GM18519 (cell line): Measurements from ENCODE around the gene KLHL36.
"Not testable (repeated sequence)": the region's sequence is repeated elsewhere in the genome, so short reads cannot be mapped to it uniquely, and the experiment has no call there.

Experiments used
- ATAC-seq: cut with Tn5 transposase; IDR thresholded peaks from one replicate; pipeline ENCODE4 v1.9.1; 2021; ENCODE audit warnings: mild to moderate bottlenecking, moderate library complexity; ENCODE audit not compliant: unreplicated experiment, low FRiP score

Gene KLHL36

DNA sequence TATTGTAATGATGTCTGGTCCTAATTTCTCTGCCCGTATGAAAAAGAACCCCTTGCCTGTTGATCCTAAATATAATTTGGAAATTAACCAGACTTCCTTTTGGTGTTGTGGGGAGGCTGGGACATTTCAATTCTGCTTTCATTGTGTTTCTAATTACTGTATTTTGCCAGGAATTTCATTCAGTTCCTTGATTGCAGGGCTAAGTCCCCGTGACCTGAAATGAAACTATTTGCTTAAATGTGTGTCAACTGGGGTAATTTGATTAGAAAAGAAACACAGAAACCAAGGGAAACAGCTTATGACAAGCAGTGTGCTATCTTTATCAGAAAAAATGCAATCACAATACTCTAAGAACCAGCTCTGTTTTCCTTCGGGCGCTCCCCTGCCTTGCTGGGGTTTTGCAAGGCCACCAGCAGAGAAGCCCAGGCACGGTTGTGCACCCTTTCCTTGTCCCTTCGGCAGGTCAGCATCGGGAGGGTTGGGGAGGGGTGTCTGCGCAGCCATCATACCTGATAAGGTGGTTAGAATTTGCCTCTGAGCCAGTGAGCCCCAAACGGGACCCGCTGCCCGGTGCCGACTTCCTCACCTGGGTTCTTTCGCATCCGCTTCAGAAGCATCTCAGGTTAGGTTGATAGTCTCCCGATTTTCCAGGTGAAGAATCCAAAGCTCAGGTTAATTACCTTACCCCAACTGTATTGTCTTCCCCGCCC is 19.4 kb downstream of the KLHL36 start:
- no peak for ATAC-seq

DNA sequence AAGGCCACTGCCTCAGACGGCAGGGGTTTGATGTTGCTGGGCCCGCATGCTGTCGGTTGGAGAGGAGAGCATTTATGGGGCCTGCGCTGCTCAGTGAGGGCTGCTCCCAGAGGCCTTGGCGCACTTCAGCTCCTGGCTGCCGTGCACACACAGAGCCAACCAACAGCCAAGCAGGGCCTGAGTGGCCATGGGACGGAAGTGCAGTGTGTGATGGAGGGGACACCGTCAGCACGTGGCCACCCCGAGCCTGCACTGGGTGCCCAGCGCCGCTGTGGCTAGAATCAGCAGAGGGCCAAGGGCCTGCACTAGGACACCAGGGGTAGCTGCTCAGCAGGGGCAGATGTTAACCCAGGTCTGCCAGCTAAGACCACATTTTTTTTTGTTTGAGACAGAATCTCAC is 21.8 kb downstream of the KLHL36 start:
- ATAC-seq, result no peak

DNA sequence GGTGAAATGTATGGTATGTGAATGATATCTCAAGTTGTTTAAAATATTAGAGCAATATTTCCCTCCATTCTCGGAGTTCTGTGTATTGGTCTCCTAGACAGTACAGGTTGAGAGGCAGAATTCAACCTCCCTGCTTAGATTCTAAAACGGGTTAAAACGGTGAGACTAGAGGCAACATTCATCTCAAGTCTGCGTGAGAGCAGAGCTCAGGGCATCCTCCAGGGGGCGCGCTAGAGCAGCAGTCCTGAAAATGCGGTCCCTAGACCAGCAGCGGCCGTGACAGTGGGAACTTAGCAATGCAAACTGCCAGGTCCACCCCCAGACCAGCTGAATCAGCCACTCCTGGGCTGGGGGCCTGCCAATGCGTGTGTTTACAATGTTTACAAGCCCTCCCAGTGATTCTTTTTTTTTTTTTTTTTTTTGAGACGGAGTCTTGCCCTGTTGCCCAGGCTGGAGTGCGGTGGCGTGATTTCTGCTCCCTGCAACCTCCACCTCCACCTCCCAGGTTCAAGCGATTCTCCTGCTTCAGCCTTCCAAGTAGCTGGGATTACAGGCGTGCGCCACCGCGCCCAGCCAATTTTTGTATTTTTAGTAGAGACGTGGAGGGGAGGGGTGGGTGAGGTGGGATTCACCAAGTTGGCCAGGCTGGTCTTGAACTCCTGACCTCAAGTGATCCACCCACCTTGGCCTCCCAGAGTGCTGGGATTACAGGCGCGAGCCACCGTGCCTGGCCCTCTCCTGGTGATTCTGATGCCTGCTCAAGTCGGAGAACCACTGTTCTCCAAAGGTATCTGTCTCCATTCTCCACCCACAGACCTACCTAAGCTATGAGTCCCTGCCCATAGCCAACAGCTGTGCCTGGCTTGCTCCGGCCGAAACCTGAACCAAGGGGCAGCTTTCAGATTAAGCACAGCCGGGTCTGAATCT is 24.2 kb downstream of the KLHL36 start:
- ATAC-seq, result no peak

DNA sequence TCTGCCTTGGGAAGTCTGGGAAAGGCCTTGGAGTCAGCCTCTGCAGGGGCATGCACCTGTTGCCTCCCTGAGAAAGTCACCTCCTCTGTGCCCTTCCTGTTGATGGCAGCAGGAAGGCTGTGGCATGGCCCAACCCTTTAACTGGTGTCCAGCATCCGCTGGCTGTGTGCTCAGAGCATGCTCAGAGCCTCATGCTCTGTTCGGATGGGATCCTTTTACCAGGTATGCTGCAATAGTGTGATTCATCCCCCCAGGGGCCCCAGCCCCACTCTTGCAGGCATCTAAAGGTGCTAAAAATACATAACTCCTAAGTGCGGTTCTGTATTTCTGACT is 24.9 kb downstream of the KLHL36 start:
- ATAC-seq, result no peak

DNA sequence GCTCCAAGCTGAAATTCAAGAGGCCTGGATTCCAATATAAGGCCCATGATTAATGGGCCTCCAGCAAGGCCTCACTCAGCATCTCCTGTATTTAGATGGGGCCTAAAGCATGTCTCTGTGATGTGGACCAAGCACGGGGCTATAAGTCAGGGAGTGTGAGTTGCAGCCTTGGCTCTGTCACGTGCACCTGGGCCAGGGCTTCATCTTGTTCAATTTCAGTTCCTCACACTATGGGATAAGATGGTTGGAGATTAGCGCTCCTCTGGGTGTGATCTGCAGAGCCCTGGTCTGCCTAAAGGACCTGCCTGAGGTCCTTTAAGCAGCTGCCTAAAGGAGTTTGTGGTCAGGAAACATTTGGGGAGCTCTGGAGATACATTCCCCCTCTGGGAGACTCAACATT is 25.2 kb downstream of the KLHL36 start:
- no peak for ATAC-seq

- ATAC-seq, result no peak
Measured at GRCh38 chr16:84675423-84675822, 27.1 kb downstream of the KLHL36 start.

GRCh38 chr16:84675884-84676283 is 27.6 kb downstream of the KLHL36 start:
- no peak for ATAC-seq

DNA sequence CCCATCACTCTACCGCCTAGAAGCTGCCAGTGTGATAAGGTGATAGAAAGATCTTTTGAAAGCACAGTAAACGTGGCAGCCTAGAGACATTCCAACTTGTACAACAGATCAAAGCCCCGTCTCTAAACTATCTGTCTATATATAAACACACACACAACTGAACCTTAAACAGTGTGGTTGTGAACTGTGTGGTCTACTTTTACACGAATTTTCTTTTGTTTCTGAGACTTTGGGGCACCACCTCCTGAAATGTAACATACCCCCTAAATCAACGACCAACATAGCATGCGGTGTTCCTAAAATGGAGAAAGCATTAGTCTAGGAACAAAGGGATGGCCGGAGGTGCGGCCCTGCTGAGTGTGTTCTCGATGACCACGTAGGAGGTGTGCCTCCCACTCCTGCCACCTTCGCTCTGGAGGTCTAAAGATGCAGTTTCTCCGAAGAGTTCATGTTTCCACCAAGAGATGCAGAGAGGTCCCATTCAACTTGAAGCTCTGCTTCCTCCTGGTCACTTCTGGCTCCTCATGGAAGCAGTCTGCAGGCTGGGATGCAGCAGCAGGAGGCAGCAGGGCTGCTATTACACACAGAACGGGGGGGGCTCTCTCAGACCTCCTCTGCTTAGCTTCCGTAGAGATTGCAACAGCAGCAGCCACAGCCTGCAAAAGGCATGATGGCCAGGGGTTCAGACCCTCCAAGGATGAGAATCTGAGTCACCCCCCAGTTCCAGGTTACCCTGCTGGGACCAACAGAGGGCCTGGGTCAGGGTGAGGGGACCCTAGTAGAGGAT is 28.9 kb downstream of the KLHL36 start:
- ATAC-seq, result no peak

- no peak for ATAC-seq
Measured at GRCh38 chr16:84677849-84678248, 29.5 kb downstream of the KLHL36 start.

DNA sequence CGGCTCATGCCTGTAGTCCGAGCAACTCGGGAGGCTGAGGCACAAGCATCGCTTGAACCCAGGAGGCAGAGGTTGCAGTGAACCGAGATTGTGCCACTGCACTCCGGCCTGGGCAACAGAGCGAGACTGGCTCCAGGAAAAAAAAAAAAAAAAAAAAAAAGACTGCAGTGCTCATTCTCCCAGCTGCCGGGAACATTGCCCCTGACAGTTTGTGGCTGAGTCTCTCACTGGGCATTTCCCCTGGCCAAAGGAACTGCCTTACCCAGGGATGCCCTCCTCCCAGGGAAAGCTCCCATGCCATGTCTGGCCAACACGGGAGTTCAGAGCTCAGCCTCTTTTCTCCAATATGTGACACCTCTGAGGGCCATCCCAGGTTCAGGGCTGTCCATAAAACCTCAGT is 30.2 kb downstream of the KLHL36 start:
- ATAC-seq, result no peak

DNA sequence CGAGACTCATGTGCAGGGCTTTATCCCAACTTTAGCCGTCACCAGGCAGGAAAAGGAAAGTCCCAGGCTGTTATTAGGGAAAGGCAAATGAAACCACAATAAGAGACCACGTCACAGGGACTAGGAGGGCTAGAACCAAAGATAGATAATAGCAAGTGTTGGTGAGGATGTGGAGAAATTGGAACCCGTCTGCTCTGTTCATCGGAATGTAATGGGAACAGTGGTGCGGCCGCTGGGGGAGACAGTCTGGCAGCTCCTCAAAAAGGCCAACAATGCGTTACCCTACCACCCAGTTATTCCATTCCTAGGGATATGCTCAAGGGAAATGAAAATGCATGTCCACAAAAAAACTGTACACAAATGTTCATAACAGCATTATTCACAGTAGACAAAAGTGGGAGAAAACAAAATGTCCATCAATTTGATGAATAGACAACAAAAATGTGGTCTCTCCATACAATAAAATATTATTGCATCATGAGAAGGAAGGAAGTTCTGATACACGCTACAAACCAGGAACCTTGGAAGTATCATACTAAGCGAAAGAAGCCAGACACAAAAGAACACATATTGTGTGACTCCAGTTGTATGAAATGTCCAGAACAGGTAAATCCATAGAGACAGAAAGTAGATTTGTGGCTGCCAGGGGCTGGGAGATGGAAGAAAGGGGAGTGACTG is 32.0 kb downstream of the KLHL36 start:
- no peak for ATAC-seq

DNA sequence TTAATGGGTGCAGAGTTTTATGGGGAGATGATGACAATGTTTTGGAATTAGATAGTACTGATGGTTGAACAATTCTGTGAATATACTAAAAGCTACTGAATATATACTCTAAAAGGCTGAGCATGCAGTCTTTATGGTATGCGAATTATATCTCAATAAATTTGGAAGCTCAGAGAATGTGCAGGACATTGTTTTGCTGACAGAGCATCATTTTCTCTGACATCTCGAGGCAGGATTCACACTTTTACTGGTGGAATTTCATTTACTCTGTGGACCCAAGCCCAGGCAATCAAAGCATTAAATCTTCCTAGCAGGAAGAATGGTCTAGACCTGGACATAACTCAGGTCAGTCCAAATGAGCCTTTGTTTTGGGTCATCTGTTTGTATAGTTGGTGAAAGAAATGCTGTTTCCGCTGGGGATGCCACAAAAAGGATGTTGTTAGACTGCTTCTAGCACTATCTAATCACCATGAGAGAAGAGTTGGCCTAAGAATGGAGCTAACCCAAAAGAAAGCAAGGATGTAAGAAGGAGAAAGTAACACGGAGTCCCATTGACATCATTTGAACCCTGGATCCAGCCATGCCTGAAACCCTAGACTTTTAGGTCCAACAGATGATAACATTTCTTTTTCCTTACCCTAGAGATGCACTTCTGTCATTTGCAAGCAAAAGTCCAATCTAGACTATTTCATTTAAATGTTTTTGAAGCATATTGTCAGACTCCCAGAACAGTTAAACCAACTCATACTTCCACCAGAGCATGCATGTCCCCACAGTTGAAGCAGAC is 32.7 kb downstream of the KLHL36 start:
- ATAC-seq, result no peak

DNA sequence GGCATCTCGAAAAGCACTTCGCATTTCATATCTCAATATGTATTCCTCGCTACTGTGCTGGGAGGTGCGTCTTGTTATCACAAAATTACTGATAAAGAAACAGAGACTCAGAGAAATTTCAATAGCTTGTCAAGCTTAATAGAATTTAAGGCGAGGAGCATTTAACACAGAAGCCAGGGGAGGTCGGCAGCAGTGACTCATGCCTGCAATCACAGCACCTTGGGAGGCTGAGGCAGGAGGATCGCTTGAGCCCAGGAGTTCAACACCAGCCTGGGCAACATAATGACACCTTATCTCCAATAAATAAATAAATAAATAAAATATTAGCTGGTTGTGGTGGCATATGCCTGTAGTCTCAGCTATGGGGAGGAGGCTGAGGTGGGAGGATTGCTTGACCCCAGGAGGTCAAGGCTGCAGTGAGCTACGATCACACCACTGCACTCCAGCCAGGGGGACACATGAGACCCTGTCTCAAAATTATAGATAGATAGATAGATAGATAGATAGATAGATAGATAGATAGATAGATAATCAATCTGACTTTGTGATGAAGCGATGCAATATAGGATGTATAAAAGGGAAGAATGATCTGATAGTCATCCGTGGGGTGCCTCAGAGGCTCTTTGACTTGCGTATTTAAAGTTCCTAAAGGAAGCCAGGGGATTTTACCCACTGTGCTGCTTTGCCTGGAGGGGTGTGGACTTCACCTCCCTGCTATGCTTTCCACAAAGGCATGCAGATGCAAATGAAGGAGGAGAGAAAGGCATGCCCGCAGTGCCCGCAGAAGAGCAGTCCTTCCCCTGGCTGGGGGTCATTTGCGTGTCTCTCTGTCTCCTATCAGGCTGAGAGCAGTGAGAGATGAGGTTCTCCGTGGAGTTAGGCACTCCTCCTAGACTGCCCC is 35.6 kb downstream of the KLHL36 start:
- no peak for ATAC-seq

DNA sequence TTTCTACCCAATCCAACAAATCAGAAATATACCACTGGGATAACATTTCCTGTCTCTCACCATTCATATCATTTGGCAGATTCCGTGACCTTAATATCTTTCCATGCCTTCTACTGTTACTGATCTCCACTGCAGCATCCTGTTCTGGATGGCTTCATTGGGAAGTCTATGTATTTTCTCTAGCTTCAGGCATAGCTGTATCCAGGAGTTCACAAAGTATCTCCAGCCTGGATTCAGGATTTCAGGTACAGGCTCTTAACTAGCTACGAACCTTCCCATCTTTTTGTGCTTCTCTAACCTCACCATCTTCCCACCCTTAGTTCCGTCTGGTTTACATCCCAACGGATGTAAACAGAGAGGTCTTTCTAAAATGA is 36.3 kb downstream of the KLHL36 start:
- no peak for ATAC-seq

- ATAC-seq, result no peak
Measured at GRCh38 chr16:84685210-84685609, 36.9 kb downstream of the KLHL36 start.

DNA sequence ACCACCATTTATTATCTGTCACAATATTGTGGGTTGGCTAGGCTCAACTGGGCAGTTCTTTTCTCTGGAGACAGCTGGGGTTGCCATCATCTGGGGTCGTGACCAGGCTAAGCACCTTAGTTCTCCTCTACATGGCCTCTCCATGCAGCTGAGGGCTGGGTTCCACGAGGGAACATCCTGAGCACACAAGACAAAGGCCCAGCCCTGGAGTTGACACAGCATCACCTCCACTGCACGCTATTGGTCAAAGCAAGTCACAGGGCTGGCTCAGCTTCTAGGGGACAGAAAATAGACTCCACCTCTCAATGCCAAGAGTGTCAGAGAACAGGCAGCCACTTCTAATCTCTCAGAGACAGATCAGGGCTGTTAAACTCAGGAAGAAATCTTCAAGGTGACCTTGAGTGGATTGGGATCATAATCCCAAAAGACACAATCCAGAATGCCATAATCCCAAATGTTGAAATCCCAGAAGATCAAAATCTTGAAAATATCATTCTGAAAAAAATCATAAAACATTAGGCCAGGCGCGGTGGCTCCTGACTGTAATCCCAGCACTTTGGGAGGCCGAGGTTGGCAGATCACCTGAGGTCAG is 38.5 kb downstream of the KLHL36 start:
- no peak for ATAC-seq

- ATAC-seq, result no peak
Measured at GRCh38 chr16:84687715-84688114, 39.4 kb downstream of the KLHL36 start.

GRCh38 chr16:84688163-84688562 is 39.9 kb downstream of the KLHL36 start:
- not testable (repeated sequence) for ATAC-seq

DNA sequence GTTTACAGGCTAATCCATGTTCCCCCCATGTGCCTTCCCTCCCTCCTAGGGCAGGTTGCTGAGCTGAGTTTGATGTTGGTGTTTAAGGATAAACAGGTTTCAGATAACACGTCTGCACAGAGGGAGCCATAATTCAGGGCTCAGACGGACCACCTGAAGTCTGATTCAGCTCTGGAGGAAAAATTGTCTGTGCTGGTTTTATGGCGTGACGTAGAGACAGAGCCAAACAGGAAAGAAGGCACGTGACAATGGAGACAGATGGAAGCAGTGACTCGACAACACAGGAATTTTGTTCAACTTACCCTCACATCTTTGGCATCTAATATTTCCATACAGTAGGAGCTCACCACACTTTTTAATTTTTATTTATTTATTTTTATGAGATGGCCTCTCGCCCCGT is 40.8 kb downstream of the KLHL36 start:
- no peak for ATAC-seq
